PC-3 (cell line): ENCODE results near the gene PTCH1.

Experiments
- EZH2 ChIP-seq: fragments of 300-600 bp; sonication (generic); IDR thresholded peaks from one replicate; pipeline ENCODE4 v1.6.1; 2017; ENCODE audit warnings: antibody characterized with exemption, mild to moderate bottlenecking, low read length; ENCODE audit not compliant: unreplicated experiment
- EZH2phosphoT487 ChIP-seq: fragments of 300-600 bp; sonication (generic); IDR thresholded peaks from 2 replicates; pipeline ENCODE4 v1.6.1; 2018; ENCODE audit warnings: mild to moderate bottlenecking, antibody characterized with exemption, low read length, borderline replicate concordance
- TF ChIP-seq, protein P1 (sequence below): fragments of 300-600 bp; sonication (generic); conservative IDR thresholded peaks from 2 replicates; pipeline ENCODE4 v1.5.1; 2017; ENCODE audit warnings: antibody characterized with exemption, low read depth, mild to moderate bottlenecking, low read length

DNA sequence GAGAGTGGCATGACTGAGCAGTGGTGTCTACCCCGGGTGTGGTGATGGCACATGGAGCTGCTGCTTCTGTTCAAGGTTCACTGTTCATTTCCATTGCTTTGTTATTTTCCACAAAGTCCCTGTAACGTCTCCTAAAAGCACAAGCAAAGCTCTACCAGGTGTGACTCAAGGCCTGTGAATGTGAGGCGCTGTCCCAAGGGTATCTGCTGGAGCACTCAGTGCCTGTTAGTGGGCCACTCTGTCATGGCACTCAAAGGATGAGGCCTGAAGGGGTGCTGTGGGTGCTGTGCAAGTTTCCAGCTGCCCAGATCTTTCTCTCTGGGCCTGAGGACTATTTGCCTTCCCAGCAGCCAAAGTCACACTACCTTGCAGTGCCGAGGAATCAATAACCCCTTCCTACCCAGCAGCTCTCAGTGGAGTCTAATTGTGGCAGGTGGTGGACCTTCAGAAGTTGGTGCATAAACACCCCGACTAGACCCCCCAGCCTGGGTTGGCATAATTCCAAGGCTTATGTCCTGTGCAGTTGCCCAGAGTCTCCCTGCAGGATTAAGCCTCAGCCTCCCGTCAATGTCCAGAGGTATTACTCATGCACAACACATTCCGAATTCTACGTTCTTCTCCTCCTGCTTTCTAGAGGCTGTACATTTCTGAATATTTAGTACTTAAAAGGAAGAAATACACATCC is 17.4 kb upstream of the PTCH1 start:
- TF ChIP-seq, protein P1, sequence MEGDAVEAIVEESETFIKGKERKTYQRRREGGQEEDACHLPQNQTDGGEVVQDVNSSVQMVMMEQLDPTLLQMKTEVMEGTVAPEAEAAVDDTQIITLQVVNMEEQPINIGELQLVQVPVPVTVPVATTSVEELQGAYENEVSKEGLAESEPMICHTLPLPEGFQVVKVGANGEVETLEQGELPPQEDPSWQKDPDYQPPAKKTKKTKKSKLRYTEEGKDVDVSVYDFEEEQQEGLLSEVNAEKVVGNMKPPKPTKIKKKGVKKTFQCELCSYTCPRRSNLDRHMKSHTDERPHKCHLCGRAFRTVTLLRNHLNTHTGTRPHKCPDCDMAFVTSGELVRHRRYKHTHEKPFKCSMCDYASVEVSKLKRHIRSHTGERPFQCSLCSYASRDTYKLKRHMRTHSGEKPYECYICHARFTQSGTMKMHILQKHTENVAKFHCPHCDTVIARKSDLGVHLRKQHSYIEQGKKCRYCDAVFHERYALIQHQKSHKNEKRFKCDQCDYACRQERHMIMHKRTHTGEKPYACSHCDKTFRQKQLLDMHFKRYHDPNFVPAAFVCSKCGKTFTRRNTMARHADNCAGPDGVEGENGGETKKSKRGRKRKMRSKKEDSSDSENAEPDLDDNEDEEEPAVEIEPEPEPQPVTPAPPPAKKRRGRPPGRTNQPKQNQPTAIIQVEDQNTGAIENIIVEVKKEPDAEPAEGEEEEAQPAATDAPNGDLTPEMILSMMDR, result no peak
- TF ChIP-seq EZH2phosphoT487 (no peak), EZH2 (no peak)
